ENCODE data around the gene PNMA1.

PNMA1 gene

DNA sequence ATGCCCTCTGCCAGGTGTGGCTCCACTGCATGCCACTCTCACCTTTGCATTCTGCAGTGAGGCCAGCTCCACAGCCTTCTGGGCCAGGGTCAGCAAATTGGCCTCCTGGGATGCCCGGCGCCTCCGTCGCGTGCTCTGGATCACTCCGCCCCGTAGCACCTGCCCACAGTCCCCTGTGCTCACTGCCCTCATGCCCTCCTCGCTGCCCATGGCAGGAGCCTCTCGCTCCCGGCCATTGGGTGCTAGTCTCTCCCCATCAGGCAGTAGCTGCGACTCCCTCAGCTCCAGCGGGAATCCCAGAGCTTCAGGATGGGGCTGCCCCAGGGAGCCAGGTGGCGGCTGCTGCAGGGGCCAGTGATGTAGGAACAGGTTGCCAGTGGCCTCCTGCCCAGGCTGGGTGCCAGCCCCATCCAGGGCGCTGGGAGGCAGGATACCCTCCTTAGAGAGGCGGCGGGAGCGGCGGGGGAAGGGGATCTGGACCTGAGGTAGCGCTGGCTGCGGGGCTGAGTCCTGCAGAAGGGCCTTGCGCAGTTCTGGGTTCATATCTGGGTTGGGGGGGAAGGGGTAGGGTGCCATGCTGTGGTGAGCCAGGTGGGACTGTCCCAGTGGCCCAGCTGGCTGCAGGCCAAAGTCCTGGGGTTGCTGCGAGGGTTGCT, 24.5 kb upstream of the PNMA1 start:
- no peak for DNase-seq (ENCODE audit: low read depth in 3 of 3)

DNA sequence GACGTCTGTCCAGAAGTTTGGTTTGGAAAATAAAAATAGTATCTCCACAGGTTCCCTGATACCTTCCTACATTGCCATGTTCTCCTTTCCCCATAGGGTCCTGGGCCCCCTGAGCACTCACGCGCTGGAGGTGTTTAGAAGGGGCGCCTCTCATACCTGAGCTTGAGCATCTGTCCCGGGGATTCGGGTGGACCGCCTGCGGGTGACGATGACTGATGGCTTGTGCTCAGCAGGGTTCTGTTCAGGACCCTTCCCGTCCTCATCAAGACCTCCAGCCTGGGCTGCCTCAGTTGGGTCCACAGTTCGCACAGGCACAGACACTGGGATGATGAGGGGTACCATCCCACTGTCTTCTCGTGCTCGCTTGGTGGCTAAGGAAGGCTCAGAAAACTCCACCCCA, 22.7 kb upstream of the PNMA1 start:
- no peak for DNase-seq (ENCODE audit: low read depth in 3 of 3)

DNA sequence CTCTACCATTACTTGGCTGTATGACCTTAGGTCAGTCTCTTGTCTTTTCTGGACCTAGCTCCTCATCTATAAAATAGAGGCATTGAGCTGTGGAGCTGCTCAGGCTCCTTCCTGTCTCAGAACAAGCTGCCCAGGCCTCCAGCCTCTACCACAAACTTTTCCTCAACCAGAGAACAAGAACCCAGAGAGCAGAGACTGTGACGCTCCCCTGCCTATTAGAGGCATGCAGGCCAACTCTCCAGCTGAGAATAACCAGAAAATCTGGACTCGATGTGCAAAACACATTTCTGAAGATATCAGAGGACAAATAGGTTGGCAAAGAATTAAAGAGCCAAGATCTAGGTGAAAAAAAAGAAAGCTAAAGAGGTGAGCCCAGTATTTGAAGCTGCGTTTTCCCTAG, 17.8 kb upstream of the PNMA1 start:
- no peak for DNase-seq (ENCODE audit: low read depth in 3 of 3)

DNA sequence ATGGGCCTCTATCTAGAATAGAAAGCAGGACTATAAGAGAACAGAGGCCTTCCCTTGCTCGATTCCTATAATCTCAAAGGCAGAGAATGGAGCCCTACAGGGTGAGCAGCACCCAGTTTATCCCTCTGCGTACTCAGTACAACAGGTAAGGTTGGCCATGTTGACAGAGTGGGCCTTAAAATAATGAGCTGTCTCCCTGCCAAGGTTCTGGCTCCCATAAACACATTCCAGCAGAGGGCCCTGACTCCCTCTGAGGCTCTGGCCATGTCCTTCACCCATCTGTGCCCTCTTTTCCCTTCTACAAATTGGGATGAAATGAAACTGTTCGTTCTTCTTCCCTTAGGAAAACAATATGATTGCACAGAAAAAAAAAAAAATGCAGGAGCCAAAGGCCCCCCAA, 16.9 kb upstream of the PNMA1 start:
- DNase-seq (ENCODE audit: low read depth in 3 of 3), result no peak

DNA sequence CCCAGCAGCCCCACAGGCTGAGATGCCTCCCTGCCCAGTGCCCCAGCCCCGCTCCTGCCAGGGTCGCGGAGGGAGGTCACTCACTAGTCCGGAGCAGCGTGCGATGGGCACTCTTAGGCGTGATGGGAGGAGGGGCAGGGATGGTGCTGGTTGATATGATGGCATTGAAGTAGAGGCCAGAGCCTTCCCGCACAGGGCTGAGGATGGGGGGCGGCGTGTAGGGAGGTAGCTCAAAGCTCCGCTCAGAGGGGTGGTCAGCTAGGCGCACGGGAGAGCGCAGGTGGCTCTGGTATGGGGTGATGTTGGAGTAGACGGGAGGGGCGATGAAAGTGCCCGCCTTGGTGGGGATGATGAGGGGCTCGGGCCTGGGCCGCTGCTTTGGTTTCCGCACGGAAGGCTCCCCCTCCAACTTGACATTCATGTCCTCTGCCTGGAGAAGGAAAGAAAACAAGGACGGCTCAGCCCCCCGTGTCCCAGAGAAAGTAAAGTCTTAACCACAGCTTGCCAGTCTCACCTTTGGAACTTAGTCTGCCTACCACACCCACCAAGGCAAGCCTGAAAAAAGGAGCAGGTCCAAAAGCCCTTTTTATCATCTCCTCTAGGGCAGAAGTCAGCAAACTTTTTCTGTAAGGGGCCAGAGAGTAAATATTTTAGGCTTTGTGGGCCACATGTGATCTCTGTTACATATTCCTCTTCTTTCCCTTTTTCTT, 15.5 kb upstream of the PNMA1 start:
- no peak for DNase-seq (ENCODE audit: low read depth in 3 of 3)

DNA sequence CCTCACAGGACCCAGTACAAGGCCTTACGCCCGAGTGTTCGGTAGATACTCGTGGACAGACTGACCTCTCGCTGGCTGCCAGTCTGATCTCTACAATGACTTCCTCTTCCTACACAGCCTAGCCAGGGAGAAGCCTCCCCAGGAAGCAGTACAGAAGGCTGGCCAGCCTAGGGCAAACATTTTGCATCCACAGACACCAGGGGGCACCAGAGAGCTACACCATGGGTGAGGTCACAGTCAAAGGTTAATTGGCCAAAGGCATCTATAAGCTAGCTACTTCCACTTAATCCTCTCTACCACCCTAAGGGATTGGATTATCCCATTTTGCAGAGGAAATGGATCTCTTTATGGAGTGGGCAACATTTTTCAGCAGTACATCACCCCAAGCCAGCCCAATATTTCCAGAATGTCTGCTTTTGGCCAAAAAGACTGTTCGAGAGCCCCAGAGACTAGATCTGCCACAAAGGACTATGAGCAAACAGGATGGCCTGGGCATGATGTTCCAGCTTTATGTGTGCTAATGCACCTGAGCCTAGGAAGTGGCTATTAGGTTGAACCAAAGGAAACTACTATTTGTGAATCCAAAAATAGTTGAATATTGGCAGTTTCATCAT, 14.6 kb upstream of the PNMA1 start:
- DNase-seq (ENCODE audit: low read depth in 3 of 3), result peak; percentile 79 to 85 (median 82)

DNA sequence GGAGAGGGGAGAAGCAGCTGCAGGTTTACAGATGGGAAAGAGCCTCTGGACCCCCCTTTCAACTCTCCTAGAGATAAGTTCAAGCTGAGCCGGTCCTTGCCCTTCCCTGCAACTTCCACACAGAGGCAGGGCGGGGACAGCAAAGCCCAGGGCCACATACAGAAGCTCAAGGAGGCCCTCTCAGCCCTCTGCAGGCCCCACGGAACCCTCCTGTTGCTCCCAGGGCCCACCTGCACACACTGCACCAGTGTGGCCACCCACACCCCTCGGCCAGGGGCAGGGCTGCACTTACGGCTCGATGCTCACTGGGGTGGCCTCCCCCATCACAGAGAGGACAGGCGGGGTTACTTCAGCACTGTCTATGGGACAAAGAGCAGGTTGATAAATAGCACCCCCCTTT, 13.0 kb upstream of the PNMA1 start:
- no peak for DNase-seq (ENCODE audit: low read depth in 3 of 3)

DNA sequence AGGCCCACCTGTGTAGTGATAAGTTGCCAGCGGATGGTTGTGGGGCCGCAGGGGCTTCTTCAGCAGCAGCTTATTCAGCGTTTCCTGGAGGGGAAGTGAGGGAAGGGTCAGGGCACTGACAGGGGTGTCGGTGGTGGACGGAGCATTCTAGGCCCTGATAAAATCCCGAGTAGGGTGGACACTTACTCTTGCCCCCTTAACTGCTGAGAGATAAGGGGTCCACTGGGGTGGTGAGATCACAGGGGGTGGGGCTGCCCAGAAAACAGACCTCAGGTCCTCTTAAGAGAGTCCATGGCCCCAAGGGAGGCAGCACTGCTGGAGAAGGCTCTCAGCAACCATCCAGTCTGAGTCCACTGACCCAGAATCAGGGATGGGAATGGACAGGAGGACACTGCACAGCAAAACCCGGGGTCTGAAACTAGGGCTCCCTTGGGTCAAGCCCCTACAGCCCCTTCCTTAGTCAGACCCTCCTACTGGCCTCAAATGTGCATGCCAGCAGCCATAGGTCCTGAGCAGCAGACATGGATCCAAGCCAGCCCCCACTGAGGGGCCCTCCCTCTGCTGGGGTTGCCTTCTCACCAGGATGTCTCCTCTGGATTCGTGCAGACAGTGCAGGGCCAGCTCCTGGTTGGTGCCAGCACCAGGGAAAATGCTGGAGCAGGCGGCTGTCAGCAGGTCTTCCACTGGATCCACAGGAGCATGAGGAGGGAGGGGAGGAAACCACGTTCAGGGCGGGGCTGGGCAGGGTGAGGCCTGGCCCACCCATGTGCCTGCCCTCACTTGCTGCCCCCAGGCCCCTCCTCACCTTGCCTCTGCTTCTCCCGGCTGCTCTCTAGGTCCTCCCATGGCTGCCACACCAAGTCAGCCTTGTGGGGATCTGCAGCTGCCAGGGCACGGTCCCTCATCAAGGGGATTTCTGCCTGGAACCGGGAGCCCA, 12.1 kb upstream of the PNMA1 start:
- no peak for DNase-seq (ENCODE audit: low read depth in 3 of 3)

DNA sequence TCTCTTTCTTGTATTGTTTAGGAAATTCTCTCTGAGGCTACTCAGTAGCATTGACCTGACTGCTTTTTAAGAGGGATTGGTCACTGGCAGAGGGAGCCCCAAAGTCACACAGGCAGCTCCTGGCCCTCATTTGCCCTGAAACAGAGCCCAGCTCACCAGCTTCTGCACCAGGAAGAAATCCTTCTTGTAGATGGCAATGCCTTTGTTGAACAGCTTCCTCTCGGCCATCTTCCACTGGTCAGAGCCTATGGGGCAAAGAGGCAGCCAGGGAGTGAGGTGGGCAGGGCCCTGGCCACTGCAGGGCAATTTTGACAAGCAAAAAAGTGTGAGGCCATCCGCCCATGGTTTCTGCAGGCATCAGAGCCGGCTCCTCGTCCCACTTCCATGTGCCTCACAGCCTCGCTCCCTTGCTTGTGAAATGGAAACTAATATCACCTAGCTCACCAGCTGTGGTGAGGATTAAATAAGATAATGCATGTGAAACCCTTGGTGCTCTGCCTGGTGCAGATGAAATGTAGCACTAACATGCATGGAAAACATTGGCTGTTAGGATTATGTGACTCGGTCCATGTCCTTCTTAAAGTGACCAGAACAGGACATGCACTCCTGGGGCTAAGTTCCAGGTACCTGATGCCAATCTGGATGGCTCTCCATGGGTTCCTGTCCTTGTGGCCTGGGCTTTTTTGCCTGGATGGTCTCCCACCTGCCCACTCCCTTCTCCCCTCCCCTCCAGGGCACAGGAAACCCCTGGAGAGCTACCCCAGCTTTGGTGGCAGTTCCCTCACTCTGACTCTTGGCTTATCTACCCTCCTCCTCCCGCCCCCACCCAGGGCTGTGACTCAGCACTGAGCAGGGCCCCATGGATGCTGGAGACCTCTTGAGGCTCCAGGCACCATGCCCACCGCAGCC, 11.2 kb upstream of the PNMA1 start:
- DNase-seq (ENCODE audit: low read depth in 3 of 3), result no peak

DNA sequence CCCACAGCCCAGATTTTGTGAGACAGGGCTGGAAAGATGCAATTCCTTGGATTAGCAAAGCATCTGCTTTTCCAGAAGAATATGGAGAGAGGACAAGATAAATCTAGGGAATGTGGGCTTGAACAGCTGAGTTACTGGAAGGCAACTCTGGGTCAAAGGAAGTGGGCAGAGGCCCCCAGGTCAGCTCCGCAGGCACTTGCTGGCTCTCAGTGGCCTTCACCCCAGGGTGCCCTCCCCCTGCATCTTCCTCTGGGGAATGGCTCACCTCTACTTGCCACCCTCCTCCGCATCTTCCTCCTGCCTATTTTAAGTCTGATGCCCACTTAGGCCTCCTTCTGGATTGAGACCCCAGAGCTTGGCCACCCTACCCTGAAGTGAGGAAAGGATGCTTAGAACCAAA, 10.5 kb upstream of the PNMA1 start:
- no peak for DNase-seq (ENCODE audit: low read depth in 3 of 3)

DNA sequence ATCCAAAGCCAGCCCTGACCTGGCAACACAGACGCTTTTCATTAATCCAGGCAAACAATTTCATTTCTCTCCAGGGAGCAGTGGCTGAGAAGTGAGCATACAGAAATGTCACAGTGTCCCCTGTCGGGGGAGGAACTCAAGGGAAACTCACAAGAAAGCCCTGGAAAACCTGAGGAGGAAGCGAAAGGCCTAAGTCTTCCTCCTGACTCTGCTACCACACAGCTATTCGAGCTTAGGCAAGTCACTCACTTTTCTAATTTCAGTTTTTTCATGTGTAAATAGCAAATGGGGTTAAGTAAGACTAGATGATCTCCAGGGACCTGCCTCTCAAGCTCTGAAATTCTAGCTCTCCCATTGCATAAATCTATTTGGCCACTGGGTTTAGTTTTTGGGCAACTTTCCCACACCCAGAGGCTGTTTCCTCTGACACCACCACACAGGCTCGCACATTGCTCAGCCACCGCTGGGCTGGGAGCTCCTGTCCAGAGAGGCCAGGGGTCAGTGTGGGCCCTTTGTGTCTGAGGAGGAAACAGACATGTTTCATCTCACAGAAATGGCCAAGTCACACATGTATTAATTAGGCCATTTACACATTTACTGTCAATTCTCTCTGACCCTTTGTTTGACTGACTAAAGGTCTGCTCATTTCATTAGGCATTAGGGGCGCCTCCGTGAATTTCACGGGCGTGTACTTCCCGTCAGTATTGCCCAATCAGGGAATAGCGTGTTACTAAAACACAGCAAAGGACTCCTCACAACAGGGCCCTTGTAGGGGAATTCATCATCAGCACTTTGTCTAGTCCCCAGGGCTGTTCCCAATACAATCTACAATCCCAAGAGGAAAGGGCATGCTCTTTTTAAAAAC, 9.8 kb upstream of the PNMA1 start:
- DNase-seq (ENCODE audit: low read depth in 3 of 3), result no peak

DNA sequence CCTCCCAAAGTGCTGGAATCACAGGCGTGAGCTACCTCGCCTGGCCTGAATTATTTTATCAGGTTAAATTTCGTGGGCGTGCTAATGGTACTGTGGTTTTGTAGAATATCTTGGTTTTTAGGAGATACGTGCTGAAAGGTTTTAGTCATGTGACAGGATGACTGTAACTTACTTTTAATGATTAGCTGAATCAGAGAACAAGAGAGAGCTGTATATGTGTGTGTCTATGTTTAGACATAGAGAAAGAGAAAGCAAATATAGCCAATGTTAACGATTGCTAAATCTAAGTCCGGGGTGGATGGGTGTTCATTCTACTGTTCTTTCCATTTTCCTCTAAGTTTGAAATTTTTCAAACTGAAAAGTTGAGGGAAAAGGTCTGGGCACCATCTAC, 9.2 kb upstream of the PNMA1 start:
- DNase-seq (ENCODE audit: low read depth in 3 of 3), result no peak

DNA sequence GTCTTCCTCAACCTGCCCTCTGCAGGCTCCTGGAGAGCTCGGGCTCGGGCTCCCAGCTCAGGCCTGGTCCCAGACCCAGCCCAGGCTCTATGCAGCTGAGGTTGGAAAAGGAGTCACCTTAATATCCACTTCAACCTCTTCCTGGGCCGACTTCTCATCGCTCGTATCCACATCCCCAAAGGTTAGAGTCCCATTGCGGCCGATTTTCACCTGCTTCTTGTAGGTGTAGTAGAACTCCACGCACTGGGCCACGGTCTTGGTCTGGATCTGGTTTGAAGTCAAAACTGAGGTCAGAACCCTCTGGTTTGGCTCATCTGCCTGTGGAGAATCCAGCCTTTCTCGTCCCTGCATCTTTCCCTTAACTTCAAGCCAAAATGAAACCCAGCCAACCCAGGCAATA, 8.4 kb upstream of the PNMA1 start:
- DNase-seq (ENCODE audit: low read depth in 3 of 3), result no peak

DNA sequence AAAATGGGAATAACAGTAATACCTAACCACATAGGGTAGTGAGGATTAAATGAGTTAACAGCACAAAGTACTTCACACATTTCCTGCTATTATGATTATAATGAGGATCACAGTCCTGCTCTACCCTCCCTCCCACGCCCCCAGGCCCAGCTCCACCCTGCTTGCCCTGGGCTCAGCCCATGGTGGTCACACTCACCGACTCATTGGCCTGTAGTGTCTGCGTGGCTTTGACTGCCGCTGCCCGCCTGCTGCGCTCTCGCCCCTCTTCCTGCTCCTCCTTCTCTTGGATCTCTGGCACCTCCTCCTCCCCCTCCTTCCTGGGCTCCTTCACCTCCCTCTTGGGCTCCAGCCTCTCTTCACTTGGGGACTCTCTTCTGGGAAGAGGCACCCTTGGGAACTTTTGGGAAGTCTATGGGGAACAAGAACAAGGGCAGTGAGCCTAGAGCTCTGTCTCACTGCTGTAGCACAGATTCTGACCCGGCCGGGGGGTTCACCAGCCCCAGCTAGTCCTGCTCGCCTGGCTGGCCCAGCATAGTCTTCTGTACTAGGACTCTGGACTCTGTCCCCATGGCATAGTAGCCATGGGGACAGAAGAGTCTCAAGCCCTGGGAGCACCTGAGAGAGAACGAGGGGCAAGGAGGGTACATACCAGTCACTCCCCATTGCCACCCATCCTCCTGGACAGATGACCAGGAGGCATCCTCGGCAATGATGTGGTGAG, 7.1 kb upstream of the PNMA1 start:
- DNase-seq (ENCODE audit: low read depth in 3 of 3), result no peak

DNA sequence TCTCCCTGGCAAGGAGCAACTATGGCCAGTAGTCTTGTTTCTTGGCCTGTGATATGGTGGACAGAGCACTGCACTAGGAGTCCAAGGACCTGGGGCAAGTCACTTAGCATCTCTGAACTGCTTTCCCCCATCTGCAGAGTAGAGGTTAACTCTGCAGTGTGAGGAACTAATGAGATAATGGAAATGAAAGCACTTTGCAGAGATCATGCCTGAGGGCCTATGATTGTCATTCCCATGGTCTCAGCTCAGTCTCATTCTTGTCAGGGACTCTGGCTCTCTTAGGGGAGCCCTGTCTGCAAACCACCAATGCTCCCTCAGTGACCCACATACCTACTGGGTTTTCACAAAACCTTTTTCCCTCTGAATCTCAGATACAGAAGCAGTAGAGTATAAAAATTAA, 6.5 kb upstream of the PNMA1 start:
- DNase-seq (ENCODE audit: low read depth in 3 of 3), result no peak

DNA sequence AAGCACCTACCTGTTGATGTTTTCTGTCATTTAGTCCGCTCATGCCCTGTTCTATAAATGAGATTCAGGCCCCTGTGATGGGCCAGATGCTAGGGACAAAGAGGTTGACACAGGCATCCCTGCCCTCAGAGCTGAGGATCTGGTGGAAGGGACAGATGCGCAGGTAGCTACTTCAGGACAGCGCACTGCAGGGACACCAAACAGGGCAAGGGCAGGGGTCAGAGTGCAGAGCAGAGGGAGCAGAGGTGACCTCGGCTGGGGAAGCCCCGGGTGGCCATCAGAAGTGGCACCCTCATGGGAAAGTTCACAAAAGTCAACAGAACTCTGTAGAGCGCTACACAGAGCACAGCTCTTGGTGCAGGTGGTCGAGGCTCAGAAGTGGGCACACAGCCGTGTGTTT, 5.6 kb upstream of the PNMA1 start:
- DNase-seq (ENCODE audit: low read depth in 3 of 3), result no peak

DNA sequence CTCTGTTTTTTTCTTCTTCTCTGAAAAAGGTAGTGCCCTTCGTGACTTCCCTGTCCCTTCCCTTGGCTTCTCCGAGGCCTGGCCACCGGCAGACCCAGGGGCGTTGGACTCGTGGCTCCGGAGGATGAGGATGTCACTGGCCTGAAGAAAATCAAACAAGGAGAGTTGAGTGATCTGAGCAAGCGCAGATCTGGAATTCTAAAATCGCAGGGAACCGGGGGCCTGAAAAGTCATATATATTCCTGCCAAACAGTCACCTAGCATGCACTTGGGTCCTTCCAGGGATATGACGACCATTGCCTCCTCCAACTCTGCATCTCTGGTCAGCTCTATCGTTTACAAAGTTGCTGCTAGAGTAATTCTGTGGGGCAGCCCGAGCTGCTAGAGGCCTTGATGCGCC, 5.2 kb upstream of the PNMA1 start:
- no peak for DNase-seq (ENCODE audit: low read depth in 3 of 3)

DNA sequence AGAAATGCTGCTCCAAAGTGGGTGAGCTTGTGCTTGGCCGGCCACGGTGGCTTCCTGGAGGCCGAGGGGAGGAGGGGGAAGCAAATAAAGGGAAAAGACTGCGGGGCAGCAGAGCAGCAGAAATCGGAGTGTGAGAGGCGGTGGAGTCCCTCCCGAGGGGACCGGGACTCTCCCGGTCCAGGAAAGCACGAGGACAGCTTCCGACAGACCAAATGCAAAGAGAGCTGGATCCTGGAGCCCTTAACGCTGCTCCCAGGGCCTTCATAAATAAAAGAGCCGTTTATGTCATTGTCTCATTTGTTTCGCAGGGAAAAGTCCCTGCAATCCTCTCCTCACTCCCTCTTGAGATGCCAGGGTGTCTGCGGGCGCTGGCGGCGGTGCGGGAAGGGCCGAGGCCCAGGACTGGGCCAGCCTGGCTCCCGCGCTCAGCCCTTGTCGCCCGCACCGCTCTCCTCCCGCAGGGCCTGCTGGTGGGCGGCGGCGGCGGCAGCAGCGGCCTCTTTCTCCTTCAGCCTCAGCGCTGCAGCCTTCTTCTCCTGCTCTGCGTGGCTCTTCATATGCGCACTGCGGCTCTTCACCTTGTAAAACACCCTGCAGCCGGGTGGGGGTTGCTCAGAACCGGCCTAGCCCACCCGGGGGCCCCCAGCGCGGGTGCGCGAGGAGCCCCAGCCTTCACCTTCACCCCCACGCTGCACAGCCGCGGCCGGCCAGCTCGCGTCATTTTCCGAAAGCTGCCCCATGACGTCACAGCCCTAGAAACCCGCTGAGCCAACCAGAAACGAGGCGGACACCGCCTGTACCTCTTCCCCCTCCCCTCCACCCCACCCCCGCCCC, 4.5 kb upstream of the PNMA1 start:
- no peak for DNase-seq (ENCODE audit: low read depth in 3 of 3)

All from stimulated activated CD4-positive, alpha-beta T cell treated with anti-CD3 and anti-CD28 coated beads, TNF-alpha, amount 100 ng/mL, for 24 hours (primary cell).